Renal cortical epithelial cell (primary cell): ENCODE results near the gene PRPF38A. TPM values are rescaled to one million over a fixed set of nuclear protein-coding genes. Genes with fewer than 3 reads are reported as not detected.
A peak's percentile ranks its signal among the peaks of the same experiment; 100 is the strongest.
"Not testable (repeated sequence)": the region's sequence is repeated elsewhere in the genome, so short reads cannot be mapped to it uniquely, and the experiment has no call there.

Experiments
- DNase-seq: peaks from one replicate; pipeline ENCODE4 v3.0.0-alpha.2; 2011; ENCODE audit warnings: low read depth
- total RNA-seq: library from RNA; depleted of rRNA; stranded (reverse); fragments of >200 nt; gene quantifications from 2 replicates; pipeline ENCODE4 v1.2.3, GENCODE V29; 2014

PRPF38A gene, protein sequence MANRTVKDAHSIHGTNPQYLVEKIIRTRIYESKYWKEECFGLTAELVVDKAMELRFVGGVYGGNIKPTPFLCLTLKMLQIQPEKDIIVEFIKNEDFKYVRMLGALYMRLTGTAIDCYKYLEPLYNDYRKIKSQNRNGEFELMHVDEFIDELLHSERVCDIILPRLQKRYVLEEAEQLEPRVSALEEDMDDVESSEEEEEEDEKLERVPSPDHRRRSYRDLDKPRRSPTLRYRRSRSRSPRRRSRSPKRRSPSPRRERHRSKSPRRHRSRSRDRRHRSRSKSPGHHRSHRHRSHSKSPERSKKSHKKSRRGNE
- total RNA-seq: 5.4 and 14.1 TPM in 2 replicates

DNA sequence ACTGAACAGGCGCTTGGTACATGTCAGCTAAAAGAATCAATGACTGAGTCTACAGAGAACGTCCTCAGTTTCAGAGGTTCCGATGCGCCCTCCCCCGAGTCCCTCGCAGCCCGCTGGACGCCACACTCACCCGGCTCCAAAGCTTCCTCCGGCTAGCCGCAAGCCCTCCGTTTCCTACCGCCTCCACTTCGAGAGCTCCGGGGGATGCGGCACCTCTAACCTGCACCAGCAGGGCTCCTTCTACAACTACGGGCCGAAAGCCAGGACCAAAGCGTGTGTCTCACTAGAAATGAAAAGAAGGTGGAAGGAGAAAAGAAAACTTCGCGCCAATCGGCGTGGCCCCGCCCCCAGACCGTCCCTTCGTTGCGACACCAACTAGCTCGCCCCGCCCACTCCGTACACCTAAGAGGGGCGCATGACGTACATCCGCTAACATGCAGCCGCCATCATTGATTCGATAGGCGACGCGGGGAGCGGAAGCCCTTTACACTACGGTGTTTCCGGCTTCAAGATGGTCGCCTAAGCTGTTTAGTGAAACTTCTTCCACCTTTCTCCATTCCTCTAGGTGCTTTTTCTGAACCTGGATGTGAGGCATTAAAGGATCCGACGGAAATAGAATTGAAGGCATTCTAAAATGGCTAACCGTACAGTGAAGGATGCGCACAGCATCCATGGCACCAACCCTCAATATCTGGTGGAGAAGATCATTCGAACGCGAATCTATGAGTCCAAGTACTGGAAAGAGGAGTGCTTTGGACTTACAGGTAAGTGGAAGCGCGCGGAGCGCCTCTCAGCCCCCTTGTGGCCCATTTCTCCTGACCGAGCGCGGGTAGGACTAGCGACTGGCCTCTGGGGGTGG is at the start of gene PRPF38A, which contains the start of gene ORC1:
Gene PRPF38A (plus strand): TSS at position 487 of the 859 bp plus-strand sequence. CDS start 148 bp downstream, at position 635.
Gene ORC1 (minus strand): TSS at position 308 of the 859 bp plus-strand sequence. CDS start 2,200 bp downstream, outside the sequence.
- DNase-seq: peak; percentile 93

DNA sequence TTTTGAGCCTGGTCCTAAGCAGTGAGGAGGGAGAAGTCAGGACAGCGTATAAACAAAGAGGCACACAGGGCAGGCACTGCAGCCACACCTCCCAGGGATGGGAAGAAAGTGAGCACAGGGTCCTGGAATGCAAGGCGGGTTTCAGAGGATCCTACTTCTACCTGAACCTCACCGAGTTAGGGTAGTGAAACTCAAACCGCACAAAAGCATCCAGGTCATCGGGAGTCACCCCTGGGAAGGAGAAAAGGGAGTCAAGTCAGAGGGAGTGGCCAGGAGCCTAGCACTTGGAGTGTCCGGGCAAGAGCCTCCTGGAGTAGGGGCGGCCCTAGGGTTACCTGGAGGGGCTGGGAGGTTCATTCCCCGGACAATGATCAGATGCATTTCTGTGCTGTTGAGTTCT is 49.0 kb upstream of the PRPF38A start:
- DNase-seq: no peak

DNA sequence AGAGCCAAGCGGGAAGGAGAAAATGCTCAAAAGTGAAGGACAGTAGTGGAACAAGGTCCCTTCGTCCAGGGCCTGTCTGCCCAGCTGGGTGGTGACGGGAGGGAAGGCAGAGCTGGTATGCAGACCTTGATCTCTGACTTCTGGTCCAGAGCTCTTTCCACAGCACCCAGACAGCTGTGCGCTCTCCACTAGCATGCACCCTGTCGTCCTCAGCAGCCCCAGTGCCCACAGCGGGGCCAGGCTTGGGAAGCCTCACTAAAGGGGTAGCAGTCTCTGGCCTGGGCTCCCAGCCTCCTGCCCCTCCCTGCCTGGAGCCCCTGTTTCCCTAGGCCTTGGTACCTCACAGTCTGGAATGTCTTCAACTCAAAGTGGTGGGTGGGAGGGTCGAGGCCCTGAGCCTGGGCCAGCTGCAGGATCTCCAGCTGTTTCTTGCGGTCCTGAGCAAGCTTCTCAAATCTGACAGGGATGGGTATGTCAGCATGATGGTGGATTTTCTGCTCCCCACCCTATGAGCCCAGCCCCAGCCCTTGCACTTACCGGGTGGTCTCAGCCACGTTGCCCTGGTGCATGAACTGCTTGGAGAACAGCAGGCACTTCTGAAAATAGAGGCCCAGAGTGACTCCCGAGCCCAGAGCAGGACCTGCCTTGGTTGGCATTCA is 48.4 kb upstream of the PRPF38A start:
- no peak for DNase-seq

GRCh38 chr1:52356818-52357355 is 47.5 kb upstream of the PRPF38A start:
- no peak for DNase-seq

DNA sequence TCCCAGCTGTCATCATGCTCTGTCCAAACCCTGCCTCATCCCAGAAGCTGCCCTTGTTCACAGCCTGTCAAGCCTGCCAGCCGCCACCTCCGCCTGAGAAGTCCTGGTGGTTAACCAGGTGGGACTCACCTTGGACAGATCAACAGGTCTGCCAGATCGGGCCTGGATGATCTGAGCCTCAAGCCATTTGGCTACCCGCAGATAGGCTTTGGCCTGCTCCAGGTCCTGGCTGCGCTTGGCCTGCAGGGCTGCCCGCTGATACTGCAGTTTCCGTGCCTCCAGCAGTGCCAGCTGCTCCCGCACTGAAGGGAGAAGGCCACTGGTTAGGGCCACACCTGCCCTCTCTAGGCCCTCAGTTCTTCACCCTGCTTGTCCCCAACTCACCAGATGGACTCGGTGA is 47.0 kb upstream of the PRPF38A start:
- DNase-seq: no peak

GRCh38 chr1:52358851-52359497 is 45.4 kb upstream of the PRPF38A start:
- no peak for DNase-seq

GRCh38 chr1:52359676-52360594 is 44.5 kb upstream of the PRPF38A start:
- no peak for DNase-seq

- DNase-seq: no peak
These were observed 43.8 kb upstream of the PRPF38A start for GRCh38 chr1:52360595-52360968.

GRCh38 chr1:52364235-52364839 is 40.1 kb upstream of the PRPF38A start:
- no peak for DNase-seq

DNA sequence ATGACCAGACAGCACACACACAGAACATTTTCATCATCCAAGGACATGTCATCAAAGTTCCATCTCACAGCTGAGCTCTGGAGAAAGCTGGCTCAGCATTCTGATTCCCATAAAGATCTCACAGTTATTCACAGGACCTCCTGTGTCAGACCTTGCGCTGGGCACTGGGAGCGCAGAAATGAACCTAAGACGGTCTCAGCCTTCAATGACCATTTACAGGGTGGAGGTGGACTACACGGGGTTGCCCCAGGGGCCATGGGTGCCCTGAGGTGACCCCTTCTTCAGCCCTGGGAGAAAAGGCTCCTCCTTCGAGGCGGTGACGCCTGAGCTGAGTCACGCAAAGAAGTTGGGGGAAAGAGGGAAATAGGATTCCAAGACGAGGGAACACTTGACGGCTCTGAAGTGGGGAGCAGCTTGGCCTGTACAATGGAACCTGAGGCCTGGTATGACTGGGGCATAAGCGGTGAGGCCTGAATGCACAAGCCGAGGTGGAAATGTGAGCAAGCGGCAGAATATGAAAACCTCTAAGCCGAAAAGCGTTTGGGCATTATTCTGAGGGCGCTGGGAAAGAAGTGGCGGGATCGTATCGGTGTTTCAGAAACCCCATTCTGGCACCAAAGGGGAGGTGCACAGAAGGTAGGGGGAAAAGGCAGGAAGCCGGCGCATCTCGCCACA is 39.2 kb upstream of the PRPF38A start:
- DNase-seq: peak; percentile 71

DNA sequence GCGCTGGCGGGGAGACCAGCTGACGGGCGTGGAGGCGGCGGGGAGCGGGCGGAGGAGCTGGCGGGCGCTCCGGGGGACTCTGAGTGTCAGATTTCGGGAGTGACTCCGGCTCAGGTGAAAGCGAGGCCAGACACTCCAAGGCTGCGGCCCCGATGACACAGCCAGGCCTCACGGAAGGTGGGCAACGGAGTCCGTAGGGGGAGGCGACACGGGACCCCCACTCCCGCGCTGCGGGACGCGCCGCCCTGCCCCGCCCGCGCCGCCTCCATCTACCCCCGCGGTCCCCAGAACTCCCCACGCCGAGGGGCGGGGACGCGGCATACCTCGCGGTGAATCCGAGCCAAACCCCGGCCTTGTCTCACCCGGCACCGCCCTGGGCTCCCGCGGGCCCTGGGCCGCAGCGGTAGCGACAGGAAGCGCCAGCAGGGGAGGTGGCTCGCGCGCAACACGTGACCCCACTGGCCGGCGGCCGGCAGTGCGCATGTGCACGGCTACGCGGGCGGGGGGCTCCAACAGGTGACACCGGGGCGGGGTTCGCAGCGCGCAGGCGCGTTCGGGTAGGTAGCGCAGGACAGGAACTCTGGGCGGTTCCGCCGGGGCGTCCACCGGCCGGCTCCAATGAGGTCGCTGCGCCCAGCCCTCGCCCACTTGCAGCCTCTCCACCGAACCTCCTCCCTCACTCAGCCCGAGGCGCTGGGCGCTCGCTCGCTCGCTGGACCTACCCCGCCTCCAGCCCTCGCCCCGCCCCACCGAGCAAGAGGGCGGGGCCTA is 38.5 kb upstream of the PRPF38A start, which contains the start of gene CC2D1B:
Gene CC2D1B (minus strand): TSS at position 460 of the 771 bp plus-strand sequence. CDS start 1,585 bp downstream, outside the sequence.
- peak; percentile 94 for DNase-seq

GRCh38 chr1:52366517-52366827 is 37.9 kb upstream of the PRPF38A start:
- no peak for DNase-seq

GRCh38 chr1:52367272-52367671 is 37.1 kb upstream of the PRPF38A start:
- no peak for DNase-seq

DNA sequence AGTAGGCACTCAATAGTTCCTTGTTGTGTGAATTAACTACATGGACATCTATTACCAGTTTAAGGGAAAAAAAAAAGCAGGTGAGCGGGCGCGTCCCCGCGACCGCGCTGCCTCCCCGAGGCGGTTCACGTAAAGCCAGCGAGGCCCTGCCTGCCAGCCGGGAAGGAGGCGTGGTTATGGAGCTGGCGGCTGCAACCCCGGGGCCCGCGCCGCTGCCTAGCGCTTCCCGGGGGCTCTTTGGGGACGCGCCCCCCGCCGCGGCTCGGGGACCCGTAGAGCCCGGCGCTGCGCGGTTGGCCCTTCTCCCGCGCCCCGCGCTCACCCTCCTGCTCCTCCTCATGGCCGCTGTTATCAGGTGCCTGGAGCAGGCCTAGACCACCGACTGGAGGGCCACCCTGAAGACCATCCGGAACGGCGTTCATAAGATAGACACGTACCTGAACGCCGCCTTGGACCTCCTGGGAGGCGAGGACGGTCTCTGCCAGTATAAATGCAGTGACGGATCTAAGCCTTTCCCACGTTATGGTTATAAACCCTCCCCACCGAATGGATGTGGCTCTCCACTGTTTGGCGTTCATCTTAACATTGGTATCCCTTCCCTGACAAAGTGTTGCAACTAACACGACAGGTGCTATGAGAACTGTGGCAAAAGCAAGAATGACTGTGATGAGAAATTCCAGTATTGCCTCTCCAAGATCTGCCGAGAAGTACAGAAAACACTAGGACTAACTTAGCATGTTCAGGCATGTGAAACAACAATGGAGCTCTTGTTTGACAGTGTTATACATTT is 35.8 kb upstream of the PRPF38A start:
- peak; percentile 25 for DNase-seq

- DNase-seq: not testable (repeated sequence)
These were observed 34.6 kb upstream of the PRPF38A start for GRCh38 chr1:52369851-52370250.

GRCh38 chr1:52385376-52385775 is 19.0 kb upstream of the PRPF38A start:
- DNase-seq: no peak

- no peak for DNase-seq
These were observed 17.9 kb upstream of the PRPF38A start for GRCh38 chr1:52386458-52386857.

DNA sequence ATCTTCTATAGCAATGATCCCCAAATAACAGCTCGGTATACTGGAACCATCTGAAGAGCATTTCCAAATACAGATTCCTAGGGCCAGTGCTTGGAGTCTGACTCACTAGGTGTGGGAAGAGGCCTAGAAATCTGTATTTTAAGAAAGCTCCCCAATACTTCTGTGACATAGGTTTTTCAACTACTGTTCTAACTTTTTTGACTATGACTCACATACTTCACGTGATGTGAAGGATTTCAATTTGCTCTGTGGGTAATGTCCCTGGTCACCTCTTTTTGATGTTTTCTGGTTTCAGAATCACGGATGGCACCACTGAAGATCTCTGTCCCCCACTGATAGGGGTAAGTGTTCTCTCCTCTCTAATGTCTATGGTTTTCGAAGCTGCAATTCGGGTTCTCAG is 11.2 kb upstream of the PRPF38A start:
- no peak for DNase-seq
